Gastroesophageal sphincter (tissue), 4 donors: ENCODE measurements around the gene TPST2. TPM values are rescaled to one million over a fixed set of nuclear protein-coding genes. Genes with fewer than 3 reads are reported as not detected.

Experiments
- ATAC-seq: fragments of 150-250 bp; one replicate; pipeline ENCODE4 v1.9.1; 2016; ENCODE audit warnings: mild to moderate bottlenecking, moderate library complexity
- H3K27ac ChIP-seq, 4 donors: fragments of 200-600 bp; sonication (generic) in 3 of 4; 1 replicate in 3 of 4; 2 replicates in 1 of 4; pipeline ENCODE4 v1.5.1; 2016 to 2019
- H3K27me3 ChIP-seq: fragments of 200-600 bp; sonication (generic); one replicate; pipeline ENCODE4 v1.5.1; 2019
- H3K36me3 ChIP-seq, 2 donors: fragments of 200-600 bp; sonication (generic); one replicate each; pipeline ENCODE4 v1.5.1; 2019; ENCODE audit warnings: control low read depth in 1 of 2
- H3K4me1 ChIP-seq, 3 donors: fragments of 200-600 bp; sonication (generic); 1 replicate in 2 of 3; 2 replicates in 1 of 3; pipeline ENCODE4 v1.5.1; 2016 to 2019; ENCODE audit warnings: control low read depth in 2 of 3
- H3K4me3 ChIP-seq, 2 donors: fragments of 200-600 bp; sonication (generic); one replicate each; pipeline ENCODE4 v1.5.1; 2019; ENCODE audit warnings: mild to moderate bottlenecking in 1 of 2, moderate library complexity in 1 of 2
- H3K9me3 ChIP-seq, 3 donors: fragments of 200-600 bp; sonication (generic); one replicate each; pipeline ENCODE4 v1.5.1; 2017 to 2019; ENCODE audit warnings: control low read depth in 2 of 3
- CTCF ChIP-seq, 4 experiments: fragments of 200-600 bp in 2 of 4; fragments of 450-650 bp in 2 of 4; sonication (generic) in 1 of 4; IDR thresholded peaks; one replicate each; pipeline ENCODE4 v1.5.1; 2017 to 2019; ENCODE audit warnings: antibody characterized with exemption in 4 of 4, mild to moderate bottlenecking in 2 of 4, moderate library complexity in 2 of 4
- EP300 ChIP-seq: sonication (generic); formaldehyde crosslinking; IDR thresholded peaks from one replicate; pipeline ENCODE4 v1.6.1; 2017; ENCODE audit warnings: antibody characterized with exemption, mild to moderate bottlenecking
- POLR2A ChIP-seq, 2 donors: fragments of 450-650 bp; IDR thresholded peaks; one replicate each; pipeline ENCODE4 v1.6.1; 2017; ENCODE audit warnings: antibody characterized with exemption in 2 of 2, mild to moderate bottlenecking in 2 of 2, moderate library complexity in 1 of 2
- POLR2AphosphoS5 ChIP-seq: sonication (generic); formaldehyde crosslinking; IDR thresholded peaks from one replicate; pipeline ENCODE4 v1.6.1; 2017; ENCODE audit warnings: antibody characterized with exemption
- WGBS, 2 donors: methylation state at CpG; one replicate each; pipeline ENCODE4 v1.1.5; 2018; ENCODE audit warnings: low coverage in 1 of 2; 5-methylcytosine and 5-hydroxymethylcytosine counted together
- total RNA-seq, 4 donors: library from RNA; depleted of rRNA; stranded (reverse); fragments of >200 nt; gene quantifications; one replicate each; pipeline ENCODE4 v1.1.0, GENCODE V29; 2016

Gene TPST2
- total RNA-seq, 4 donors from 2014 or later = 16.8 to 27.7 (median 21.0) TPM

- no peak for TF ChIP-seq EP300
- TF ChIP-seq CTCF (IDR thresholded peaks at IDR 0.05) = no peak
- TF ChIP-seq POLR2A (IDR thresholded peaks at IDR 0.05) = no peak
- 77 to 80% methylated on average over 2 to 3 of the region's 4 CpGs for WGBS, 2 donors
- Histone ChIP-seq H3K27me3 (no peaks in the 10 kb centered on the region), H3K27ac (no peak overlapping the region), H3K4me1 (no peaks in the 10 kb centered on the region), H3K9me3 (no peaks in the 10 kb centered on the region), H3K36me3 (peaks cover 0 to 21% of the 10 kb centered on the region in 2 donors), H3K4me3 (no peak overlapping the region)
- no peak for ATAC-seq
These were observed 67.3 kb downstream of the TPST2 start for GRCh38 chr22:26522592-26522991.

- Histone ChIP-seq H3K4me3 (no peak overlapping the region), H3K36me3 (peaks cover 0 to 17% of the 10 kb centered on the region in 2 donors), H3K4me1 (no peaks in the 10 kb centered on the region), H3K9me3 (no peaks in the 10 kb centered on the region), H3K27ac (no peak overlapping the region), H3K27me3 (no peaks in the 10 kb centered on the region)
- no peak for TF ChIP-seq EP300
- no peak for TF ChIP-seq POLR2AphosphoS5
- no peak for TF ChIP-seq POLR2A (IDR thresholded peaks at IDR 0.05)
- TF ChIP-seq CTCF (IDR thresholded peaks at IDR 0.05) = no peak
- 84% methylated on average over 2 of the region's 2 CpGs; no CpG with 5 or more reads in 1 of the 2 donors for WGBS, 2 donors
- no peak for ATAC-seq
These were observed 67.9 kb downstream of the TPST2 start for GRCh38 chr22:26522012-26522411.

GRCh38 chr22:26517429-26517828 lies 72.5 kb downstream of the TPST2 start:
- WGBS, 2 donors = 92 to 100% methylated on average over 2 to 3 of the region's 5 CpGs
- H3K9me3 ChIP-seq = no peaks in the 10 kb centered on the region
- H3K36me3 ChIP-seq = no peaks in the 10 kb centered on the region
- peaks cover 2 to 14% (median 4%) of the 10 kb centered on the region in 3 donors for H3K4me1 ChIP-seq
- H3K27me3 ChIP-seq = no peaks in the 10 kb centered on the region
- no peak overlapping the region for H3K4me3 ChIP-seq
- no peak overlapping the region for H3K27ac ChIP-seq
- no peak for ATAC-seq
- no peak for TF ChIP-seq POLR2AphosphoS5

GRCh38 chr22:26516503-26516902 lies 73.4 kb downstream of the TPST2 start:
- Histone ChIP-seq H3K27ac (no peak overlapping the region), H3K27me3 (no peaks in the 10 kb centered on the region), H3K4me1 (peaks cover 2 to 18% (median 4%) of the 10 kb centered on the region in 3 donors), H3K4me3 (no peak overlapping the region), H3K9me3 (no peaks in the 10 kb centered on the region), H3K36me3 (no peaks in the 10 kb centered on the region)
- WGBS, 2 donors = 100% methylated on average over 1 of the region's 1 CpG; no CpG with 5 or more reads in 1 of the 2 donors
- ATAC-seq = no peak
- TF ChIP-seq EP300 (no peak), CTCF (IDR thresholded peaks at IDR 0.05) (no peak), POLR2A (IDR thresholded peaks at IDR 0.05) (no peak), POLR2AphosphoS5 (no peak)

GRCh38 chr22:26515931-26516330 lies 74.0 kb downstream of the TPST2 start:
- H3K27me3 ChIP-seq = no peaks in the 10 kb centered on the region
- no peak overlapping the region for H3K4me3 ChIP-seq
- 82 to 91% methylated on average over 3 of the region's 3 CpGs for WGBS, 2 donors
- no peak for ATAC-seq
- no peaks in the 10 kb centered on the region for H3K9me3 ChIP-seq
- H3K36me3 ChIP-seq = no peaks in the 10 kb centered on the region
- TF ChIP-seq CTCF (IDR thresholded peaks at IDR 0.05) = no peak
- no peak for TF ChIP-seq EP300
- TF ChIP-seq POLR2A (IDR thresholded peaks at IDR 0.05) = no peak
- no peak for TF ChIP-seq POLR2AphosphoS5
- H3K27ac ChIP-seq = no peak overlapping the region
- H3K4me1 ChIP-seq = peaks cover 2 to 23% (median 4%) of the 10 kb centered on the region in 3 donors
